Measurements from ENCODE around the gene GTSE1. TPM values are rescaled to one million over a fixed set of nuclear protein-coding genes. Genes with fewer than 3 reads are reported as not detected.

GTSE1 gene
- total and polyA plus RNA-seq, 4 donors = 1.0 to 2.3 (median 1.2) TPM

DNA sequence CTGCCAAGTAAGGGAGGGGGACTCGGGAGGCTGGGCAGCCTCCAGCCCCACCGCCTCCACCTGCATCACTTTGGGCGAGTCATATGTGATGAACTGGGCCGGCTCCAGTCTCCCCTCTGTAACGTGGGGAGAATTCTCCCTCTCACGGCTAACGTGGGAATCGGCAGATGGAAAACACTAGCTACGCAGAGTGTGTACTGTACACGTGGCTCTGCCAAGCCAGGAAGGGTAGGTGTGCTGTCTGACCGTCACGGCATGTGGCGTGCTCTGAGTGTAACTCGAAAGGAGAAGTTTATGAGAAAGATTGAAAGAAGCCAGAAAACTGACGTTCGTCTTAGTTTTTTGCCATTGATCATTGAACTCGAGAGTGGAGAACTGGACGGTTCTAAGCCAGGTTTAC, 52.6 kb downstream of the GTSE1 start:
- Histone ChIP-seq H3K36me3 (ENCODE audit: control insufficient read depth in 4 of 4, insufficient read depth in 4 of 4, low read length in 4 of 4) (peaks cover 10 to 77% (median 45%) of the 10 kb centered on the region in 4 donors), H3K9me3 (ENCODE audit: control insufficient read depth in 4 of 4, insufficient read depth in 3 of 4, low read length in 3 of 4) (no peaks in the 10 kb centered on the region), H3K9ac (ENCODE audit: insufficient read depth in 1 of 2, low read length in 2 of 2) (no peak overlapping the region), H3K27ac (ENCODE audit: low read depth in 1 of 2, low read length in 1 of 2) (peak overlapping the region in 1 of 2 donors; percentile 36), H3K4me1 (ENCODE audit: control insufficient read depth in 5 of 5, insufficient read depth in 5 of 5, low read length in 5 of 5) (peaks cover 0 to 2% (median 0%) of the 10 kb centered on the region in 5 donors), H3K4me3 (no peak overlapping the region), H3K27me3 (ENCODE audit: control insufficient read depth in 3 of 3, insufficient read depth in 3 of 3, low read length in 2 of 3) (no peaks in the 10 kb centered on the region)
- ATAC-seq (ENCODE audit: insufficient read depth, low FRiP score) (no peak), DNase-seq (no peak)
- no peak for TF ChIP-seq CTCF (IDR thresholded peaks at IDR 0.05; ENCODE audit: control extremely low read depth, extremely low read depth)
- 95% methylated on average over 18 of the region's 18 CpGs for WGBS, 2 donors

- Histone ChIP-seq H3K4me3 (no peak overlapping the region), H3K36me3 (ENCODE audit: control insufficient read depth in 4 of 4, insufficient read depth in 4 of 4, low read length in 4 of 4) (peaks cover 9 to 76% (median 43%) of the 10 kb centered on the region in 4 donors), H3K27ac (ENCODE audit: low read depth in 1 of 2, low read length in 1 of 2) (peak overlapping the region in 1 of 2 donors; percentile 36), H3K9ac (ENCODE audit: insufficient read depth in 1 of 2, low read length in 2 of 2) (no peak overlapping the region), H3K9me3 (ENCODE audit: control insufficient read depth in 4 of 4, insufficient read depth in 3 of 4, low read length in 3 of 4) (no peaks in the 10 kb centered on the region), H3K4me1 (ENCODE audit: control insufficient read depth in 5 of 5, insufficient read depth in 5 of 5, low read length in 5 of 5) (peaks cover 0 to 3% (median 0%) of the 10 kb centered on the region in 5 donors), H3K27me3 (ENCODE audit: control insufficient read depth in 3 of 3, insufficient read depth in 3 of 3, low read length in 2 of 3) (no peaks in the 10 kb centered on the region)
- TF ChIP-seq CTCF (IDR thresholded peaks at IDR 0.05; ENCODE audit: control extremely low read depth, extremely low read depth) = no peak
- 83 to 91% methylated on average over 6 of the region's 6 CpGs for WGBS, 2 donors
- ATAC-seq (ENCODE audit: insufficient read depth, low FRiP score) = no peak
- DNase-seq = no peak
These were observed 53.0 kb downstream of the GTSE1 start for GRCh38 chr22:46349681-46350080.

GRCh38 chr22:46350121-46350520, 53.5 kb downstream of the GTSE1 start:
- no peak overlapping the region for H3K4me3 ChIP-seq
- peaks cover 8 to 75% (median 44%) of the 10 kb centered on the region in 4 donors for H3K36me3 ChIP-seq (ENCODE audit: control insufficient read depth in 4 of 4, insufficient read depth in 4 of 4, low read length in 4 of 4)
- H3K4me1 ChIP-seq (ENCODE audit: control insufficient read depth in 5 of 5, insufficient read depth in 5 of 5, low read length in 5 of 5) = peaks cover 0 to 3% (median 0%) of the 10 kb centered on the region in 5 donors
- H3K27ac ChIP-seq (ENCODE audit: low read depth in 1 of 2, low read length in 1 of 2) = no peak overlapping the region
- 89 to 90% methylated on average over 7 of the region's 7 CpGs for WGBS, 2 donors
- H3K9ac ChIP-seq (ENCODE audit: insufficient read depth in 1 of 2, low read length in 2 of 2) = no peak overlapping the region
- DNase-seq (no peak), ATAC-seq (ENCODE audit: insufficient read depth, low FRiP score) (no peak)
- no peaks in the 10 kb centered on the region for H3K9me3 ChIP-seq (ENCODE audit: control insufficient read depth in 4 of 4, insufficient read depth in 3 of 4, low read length in 3 of 4)
- no peaks in the 10 kb centered on the region for H3K27me3 ChIP-seq (ENCODE audit: control insufficient read depth in 3 of 3, insufficient read depth in 3 of 3, low read length in 2 of 3)
- no peak for TF ChIP-seq CTCF (IDR thresholded peaks at IDR 0.05; ENCODE audit: control extremely low read depth, extremely low read depth)

DNA sequence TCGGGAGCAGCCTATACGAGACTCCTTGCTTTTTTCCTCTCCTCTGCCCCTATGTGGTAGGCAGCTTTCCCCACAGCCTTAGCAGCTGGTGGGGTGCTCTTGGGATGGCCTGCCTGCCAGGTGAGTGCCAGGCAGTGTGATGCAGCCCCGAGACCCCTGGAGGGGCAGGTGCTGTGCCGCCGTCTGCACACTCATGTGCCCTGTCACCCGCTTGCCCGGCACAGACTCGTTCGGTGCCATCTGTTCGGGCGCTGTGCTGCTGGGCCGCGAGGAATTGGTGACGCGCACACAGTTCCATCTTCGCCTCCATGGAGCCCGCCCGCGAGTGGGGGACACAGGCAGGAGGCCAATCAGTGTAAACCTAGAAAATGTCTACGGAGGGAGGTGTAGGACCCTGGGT, 54.0 kb downstream of the GTSE1 start:
- no peak overlapping the region for H3K4me3 ChIP-seq
- H3K4me1 ChIP-seq (ENCODE audit: control insufficient read depth in 5 of 5, insufficient read depth in 5 of 5, low read length in 5 of 5) = peaks cover 0 to 3% (median 0%) of the 10 kb centered on the region in 5 donors
- no peak overlapping the region for H3K27ac ChIP-seq (ENCODE audit: low read depth in 1 of 2, low read length in 1 of 2)
- TF ChIP-seq CTCF (IDR thresholded peaks at IDR 0.05; ENCODE audit: control extremely low read depth, extremely low read depth) = no peak
- DNase-seq (no peak), ATAC-seq (ENCODE audit: insufficient read depth, low FRiP score) (no peak)
- peaks cover 8 to 74% (median 44%) of the 10 kb centered on the region in 4 donors for H3K36me3 ChIP-seq (ENCODE audit: control insufficient read depth in 4 of 4, insufficient read depth in 4 of 4, low read length in 4 of 4)
- no peaks in the 10 kb centered on the region for H3K27me3 ChIP-seq (ENCODE audit: control insufficient read depth in 3 of 3, insufficient read depth in 3 of 3, low read length in 2 of 3)
- 95 to 97% methylated on average over 20 of the region's 20 CpGs for WGBS, 2 donors
- H3K9ac ChIP-seq (ENCODE audit: insufficient read depth in 1 of 2, low read length in 2 of 2) = no peak overlapping the region
- no peaks in the 10 kb centered on the region for H3K9me3 ChIP-seq (ENCODE audit: control insufficient read depth in 4 of 4, insufficient read depth in 3 of 4, low read length in 3 of 4)
